ENCODE measurements around the gene OGFOD1. TPM values are rescaled to one million over a fixed set of nuclear protein-coding genes. Genes with fewer than 3 reads are reported as not detected.

OGFOD1 gene
- total RNA-seq, 2 donors from 2014 or later: 18.0 to 23.7 TPM

GRCh38 chr16:56423584-56424403 is 27.6 kb upstream of the OGFOD1 start:
- H3K9me3 ChIP-seq: no peaks in the 10 kb centered on the region
- no peak for DNase-seq (ENCODE audit: low spot score)
- H3K36me3 ChIP-seq: no peaks in the 10 kb centered on the region
- H3K4me1 ChIP-seq: peaks cover 0 to 31% of the 10 kb centered on the region in 2 donors
- peak overlapping the region; percentile 82 to 83 for H3K27ac ChIP-seq
- TF ChIP-seq, protein P1, sequence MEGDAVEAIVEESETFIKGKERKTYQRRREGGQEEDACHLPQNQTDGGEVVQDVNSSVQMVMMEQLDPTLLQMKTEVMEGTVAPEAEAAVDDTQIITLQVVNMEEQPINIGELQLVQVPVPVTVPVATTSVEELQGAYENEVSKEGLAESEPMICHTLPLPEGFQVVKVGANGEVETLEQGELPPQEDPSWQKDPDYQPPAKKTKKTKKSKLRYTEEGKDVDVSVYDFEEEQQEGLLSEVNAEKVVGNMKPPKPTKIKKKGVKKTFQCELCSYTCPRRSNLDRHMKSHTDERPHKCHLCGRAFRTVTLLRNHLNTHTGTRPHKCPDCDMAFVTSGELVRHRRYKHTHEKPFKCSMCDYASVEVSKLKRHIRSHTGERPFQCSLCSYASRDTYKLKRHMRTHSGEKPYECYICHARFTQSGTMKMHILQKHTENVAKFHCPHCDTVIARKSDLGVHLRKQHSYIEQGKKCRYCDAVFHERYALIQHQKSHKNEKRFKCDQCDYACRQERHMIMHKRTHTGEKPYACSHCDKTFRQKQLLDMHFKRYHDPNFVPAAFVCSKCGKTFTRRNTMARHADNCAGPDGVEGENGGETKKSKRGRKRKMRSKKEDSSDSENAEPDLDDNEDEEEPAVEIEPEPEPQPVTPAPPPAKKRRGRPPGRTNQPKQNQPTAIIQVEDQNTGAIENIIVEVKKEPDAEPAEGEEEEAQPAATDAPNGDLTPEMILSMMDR (IDR thresholded peaks at IDR 0.05): no peak
- no peaks in the 10 kb centered on the region for H3K27me3 ChIP-seq
- peak overlapping the region; percentile 84 for H3K4me3 ChIP-seq

GRCh38 chr16:56424404-56424764 is 27.0 kb upstream of the OGFOD1 start:
- Histone ChIP-seq H3K36me3 (no peaks in the 10 kb centered on the region), H3K27me3 (no peaks in the 10 kb centered on the region), H3K4me3 (peak overlapping the region; percentile 84), H3K4me1 (peaks cover 0 to 27% of the 10 kb centered on the region in 2 donors), H3K9me3 (no peaks in the 10 kb centered on the region), H3K27ac (peak overlapping the region; percentile 82 to 83)
- no peak for DNase-seq (ENCODE audit: low spot score)
- TF ChIP-seq, protein P1 (IDR thresholded peaks at IDR 0.05): no peak

DNA sequence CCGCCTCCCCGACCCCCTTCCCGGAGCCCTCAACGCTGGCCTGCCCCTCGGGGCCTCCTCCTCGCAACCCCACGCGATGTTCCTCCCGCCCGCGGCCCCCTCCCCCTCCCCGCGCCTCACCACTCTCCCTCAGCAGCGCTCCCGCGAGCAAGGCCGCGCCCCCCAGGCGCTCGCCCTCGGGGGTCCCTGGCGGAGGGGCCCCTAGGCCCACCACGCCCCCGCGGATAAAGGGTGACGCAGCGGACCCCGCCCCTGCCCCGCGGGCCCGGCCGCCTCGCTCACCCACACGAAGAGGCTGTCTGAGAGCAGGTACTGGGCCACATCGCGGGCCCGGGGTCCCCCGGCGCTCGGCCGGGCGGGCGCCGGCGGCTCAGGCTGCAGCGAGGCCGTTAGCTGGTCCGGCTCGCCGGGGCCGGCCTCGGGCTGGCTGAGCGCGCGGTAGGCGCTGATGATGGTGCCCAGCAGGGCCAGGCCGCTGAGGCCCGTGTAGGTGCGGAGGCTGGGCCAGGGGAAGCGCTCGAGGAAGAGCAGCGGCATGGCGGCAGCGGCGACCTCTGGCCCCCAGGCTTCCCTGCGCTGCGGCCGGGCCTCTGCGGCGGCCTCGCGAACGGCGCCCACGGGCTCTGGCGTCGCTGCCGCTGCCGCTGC is 26.4 kb upstream of the OGFOD1 start:
- TF ChIP-seq, protein P1 (IDR thresholded peaks at IDR 0.05): no peak
- H3K36me3 ChIP-seq: no peaks in the 10 kb centered on the region
- H3K27me3 ChIP-seq: no peaks in the 10 kb centered on the region
- peak overlapping the region; percentile 82 to 83 for H3K27ac ChIP-seq
- H3K9me3 ChIP-seq: no peaks in the 10 kb centered on the region
- H3K4me1 ChIP-seq: peaks cover 0 to 27% of the 10 kb centered on the region in 2 donors
- H3K4me3 ChIP-seq: peak overlapping the region; percentile 84
- DNase-seq (ENCODE audit: low spot score): no peak

DNA sequence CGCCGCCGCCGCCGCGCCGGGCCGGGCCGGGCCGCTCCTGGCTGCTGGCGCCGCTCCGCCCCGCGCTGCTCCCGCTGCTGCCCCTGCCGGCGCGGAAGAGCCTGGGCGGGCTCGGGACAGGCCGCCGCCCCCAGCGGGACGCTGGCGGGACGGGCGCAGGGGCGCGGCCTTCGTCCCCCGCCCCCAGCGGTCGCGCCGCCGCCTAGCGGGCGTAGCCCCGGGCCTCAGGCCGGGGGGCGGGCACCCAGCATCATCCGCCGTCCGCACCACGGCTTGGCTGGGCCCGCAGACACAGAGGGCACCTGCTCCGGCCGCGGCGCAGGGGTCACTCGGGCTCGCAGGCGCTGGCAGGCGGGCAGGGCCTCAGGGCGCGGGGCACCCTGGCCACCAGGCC is 25.9 kb upstream of the OGFOD1 start, which contains the start of gene AMFR:
TSS of gene AMFR (minus strand) at position 107 of the 394 bp plus-strand sequence. CDS start 218 bp downstream, outside the sequence.
- no peaks in the 10 kb centered on the region for H3K36me3 ChIP-seq
- H3K4me1 ChIP-seq: peaks cover 0 to 27% of the 10 kb centered on the region in 2 donors
- no peaks in the 10 kb centered on the region for H3K27me3 ChIP-seq
- TF ChIP-seq, protein P1 (IDR thresholded peaks at IDR 0.05): peak; percentile 41 to 60
- peak within 1 kb of the TSS; percentile 84 for H3K4me3 ChIP-seq
- no peak for DNase-seq (ENCODE audit: low spot score)
- H3K9me3 ChIP-seq: no peaks in the 10 kb centered on the region
- H3K27ac ChIP-seq: peak within 1 kb of the TSS; percentile 83 to 86

- Histone ChIP-seq H3K4me3 (no peak overlapping the region), H3K27ac (no peak overlapping the region), H3K36me3 (no peaks in the 10 kb centered on the region), H3K9me3 (no peaks in the 10 kb centered on the region), H3K27me3 (no peaks in the 10 kb centered on the region), H3K4me1 (peaks cover 0 to 27% of the 10 kb centered on the region in 2 donors)
- TF ChIP-seq, protein P1 (IDR thresholded peaks at IDR 0.05): no peak
- no peak for DNase-seq (ENCODE audit: low spot score)
Observed at GRCh38 chr16:56426585-56426984, 24.8 kb upstream of the OGFOD1 start.
